ENCODE measurements around the gene GPX8.

GPX8 gene

GRCh38 chr5:55172937-55173686 lies 13.1 kb downstream of the GPX8 start, which contains the start of gene CDC20B:
TSS of gene CDC20B (minus strand) at chr5:55173177. CDS start at chr5:55173000, 177 bp downstream.
- peak; percentile 63 to 77 for DNase-seq

DNA sequence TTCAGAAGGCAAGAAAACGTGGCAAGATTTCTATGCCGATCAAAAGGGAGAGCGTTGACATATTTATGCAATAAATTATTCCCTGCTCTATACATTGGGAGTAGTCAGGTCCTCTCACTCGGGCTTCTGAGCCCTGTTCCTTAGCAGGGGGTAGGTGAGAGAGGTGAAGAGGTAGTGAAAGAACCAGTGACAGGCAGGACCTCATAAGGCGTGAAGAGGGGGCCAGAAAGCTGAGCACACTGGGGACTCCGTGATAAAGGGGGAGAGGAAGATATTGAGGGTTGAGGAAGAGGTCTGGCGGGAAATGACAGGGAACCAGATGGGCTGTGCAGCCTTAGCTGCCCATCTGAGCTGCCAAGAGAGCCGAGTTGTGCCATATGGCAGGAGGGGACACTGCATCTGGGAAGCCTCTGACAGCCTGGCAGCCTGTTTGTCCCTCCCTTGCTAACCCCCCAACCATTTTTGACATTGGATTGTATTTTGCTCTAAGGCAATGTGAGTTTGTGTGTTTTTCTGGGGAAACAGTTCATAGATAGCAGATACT lies 13.8 kb downstream of the GPX8 start:
- DNase-seq: peak in 1 of 2 experiments; percentile 2

GRCh38 chr5:55175781-55176175 lies 15.8 kb downstream of the GPX8 start:
- no peak for DNase-seq

DNA sequence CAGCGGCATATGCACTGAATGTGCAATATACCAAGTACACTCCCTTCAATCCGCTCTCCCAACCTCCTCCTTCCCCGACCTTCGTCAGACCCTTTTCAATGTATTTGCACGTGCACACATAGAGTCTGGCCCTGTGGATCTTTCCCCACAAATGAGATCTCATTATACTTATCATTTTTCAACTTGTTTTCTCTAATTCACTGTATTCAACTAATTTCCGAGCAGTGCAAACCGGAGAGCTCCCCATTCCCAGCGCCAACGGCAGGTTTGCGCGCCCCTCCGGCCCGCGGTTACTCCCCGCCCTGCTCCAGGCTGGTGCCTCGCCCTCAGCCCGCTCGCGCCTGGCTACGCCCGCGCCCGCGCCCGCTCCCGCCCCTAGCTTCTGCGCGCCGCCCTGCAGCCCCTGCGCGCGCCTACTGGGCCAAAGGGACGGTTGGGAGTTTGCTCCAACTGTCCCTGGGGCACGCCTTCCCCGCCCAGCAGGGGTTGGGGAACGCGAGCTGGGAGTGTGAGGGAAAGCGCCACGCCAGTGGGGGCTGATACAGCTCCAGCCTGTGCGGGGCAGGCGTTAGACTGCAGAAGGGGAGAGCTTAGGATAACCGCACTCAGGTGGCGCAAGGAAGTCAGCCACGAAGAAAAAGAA lies 16.3 kb downstream of the GPX8 start:
- DNase-seq: peak; percentile 8 to 48

DNA sequence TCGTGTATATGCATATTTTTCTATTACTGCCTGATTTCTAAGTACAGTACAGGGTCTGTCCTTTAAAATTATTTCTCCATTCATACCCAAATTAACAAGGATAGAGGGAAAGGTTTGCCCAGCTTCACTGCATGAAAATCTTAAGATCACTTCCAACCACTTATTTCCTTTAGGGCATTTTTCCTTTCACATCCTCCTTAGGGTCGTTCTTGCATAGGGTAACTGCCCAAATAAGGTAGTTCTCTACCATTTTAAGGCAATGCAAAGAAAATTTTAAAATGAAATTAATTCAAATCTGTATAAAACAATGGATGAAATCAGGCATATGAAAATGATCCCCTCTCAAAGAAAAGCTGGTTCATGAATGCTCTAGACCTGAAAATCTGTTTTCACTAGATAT lies 17.1 kb downstream of the GPX8 start:
- no peak for DNase-seq

DNA sequence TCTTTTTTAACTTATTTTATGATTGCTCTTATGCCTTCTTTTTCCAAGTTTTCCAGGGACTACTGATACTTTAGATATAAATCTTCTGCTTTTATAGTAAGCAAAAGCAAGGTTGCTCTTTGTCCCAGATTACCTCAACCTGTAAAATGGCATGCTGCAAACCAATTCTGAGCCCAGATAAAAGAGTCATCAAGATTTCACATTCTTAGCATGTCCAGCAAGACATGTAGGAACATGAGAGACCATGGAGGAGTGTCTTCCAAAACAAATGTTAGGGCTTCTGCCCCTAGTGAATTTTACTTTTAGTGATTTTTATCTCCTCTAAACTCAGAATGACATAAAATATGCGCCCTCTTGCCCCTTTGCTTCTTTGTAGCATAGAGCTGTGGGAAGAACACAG lies 20.0 kb downstream of the GPX8 start:
- no peak for DNase-seq

DNA sequence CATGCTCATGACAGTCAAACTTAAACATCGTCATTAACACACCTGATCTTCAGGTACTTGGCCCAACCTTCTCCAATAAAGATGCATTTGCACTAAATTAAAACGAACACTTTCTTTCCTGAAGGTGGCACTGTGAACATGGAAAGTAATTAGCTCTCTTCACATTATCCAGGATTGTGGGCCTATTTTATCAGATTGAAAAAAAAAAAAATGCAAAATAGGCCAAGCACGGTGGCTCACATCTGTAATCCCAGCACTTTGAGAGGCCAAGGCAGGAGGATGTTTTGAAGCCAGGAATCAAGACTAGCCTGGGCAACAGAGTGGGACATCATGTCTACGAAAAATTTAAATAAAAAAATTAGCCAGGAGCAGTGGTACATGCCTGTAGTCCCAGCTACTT lies 27.4 kb downstream of the GPX8 start:
- peak; percentile 14 to 54 for DNase-seq

GRCh38 chr5:55188656-55189540 lies 28.9 kb downstream of the GPX8 start:
- DNase-seq: peak; percentile 35 to 83

DNA sequence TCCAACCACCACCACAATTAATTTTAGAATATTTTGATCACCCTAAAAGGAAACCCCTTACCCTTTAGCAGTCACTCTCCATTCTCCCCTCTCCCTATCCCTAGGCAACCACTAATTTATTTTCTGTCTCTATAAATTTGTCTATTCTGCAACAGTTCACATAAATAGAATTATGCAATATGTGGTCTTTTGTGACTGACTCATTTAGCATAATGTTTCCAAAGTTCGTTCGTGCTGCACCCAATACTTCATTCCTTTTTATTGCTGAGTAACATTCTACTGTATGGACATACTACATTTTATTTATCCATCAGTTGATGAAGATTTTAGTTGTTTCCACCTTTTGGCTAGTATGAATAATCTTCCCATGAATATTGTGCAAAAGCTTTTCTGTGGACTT lies 31.2 kb downstream of the GPX8 start:
- DNase-seq: no peak

DNA sequence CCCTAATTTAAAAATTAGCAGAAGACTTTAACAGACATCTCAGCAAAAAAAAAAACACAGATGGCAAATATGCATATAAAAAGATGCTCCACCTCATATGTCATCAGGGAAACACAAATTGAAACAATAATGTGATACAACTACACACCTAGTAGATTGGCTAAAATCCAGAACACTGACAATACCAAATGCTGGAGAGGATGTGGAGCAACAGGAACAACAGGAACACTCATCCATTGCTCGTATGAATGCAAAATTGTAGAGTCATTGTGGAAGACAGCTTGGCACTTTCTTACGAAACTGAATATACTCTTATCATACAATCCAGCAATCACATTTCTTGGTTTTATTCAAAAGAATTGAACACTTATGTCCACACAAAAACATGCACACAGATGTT lies 45.0 kb downstream of the GPX8 start:
- no peak for DNase-seq

DNA sequence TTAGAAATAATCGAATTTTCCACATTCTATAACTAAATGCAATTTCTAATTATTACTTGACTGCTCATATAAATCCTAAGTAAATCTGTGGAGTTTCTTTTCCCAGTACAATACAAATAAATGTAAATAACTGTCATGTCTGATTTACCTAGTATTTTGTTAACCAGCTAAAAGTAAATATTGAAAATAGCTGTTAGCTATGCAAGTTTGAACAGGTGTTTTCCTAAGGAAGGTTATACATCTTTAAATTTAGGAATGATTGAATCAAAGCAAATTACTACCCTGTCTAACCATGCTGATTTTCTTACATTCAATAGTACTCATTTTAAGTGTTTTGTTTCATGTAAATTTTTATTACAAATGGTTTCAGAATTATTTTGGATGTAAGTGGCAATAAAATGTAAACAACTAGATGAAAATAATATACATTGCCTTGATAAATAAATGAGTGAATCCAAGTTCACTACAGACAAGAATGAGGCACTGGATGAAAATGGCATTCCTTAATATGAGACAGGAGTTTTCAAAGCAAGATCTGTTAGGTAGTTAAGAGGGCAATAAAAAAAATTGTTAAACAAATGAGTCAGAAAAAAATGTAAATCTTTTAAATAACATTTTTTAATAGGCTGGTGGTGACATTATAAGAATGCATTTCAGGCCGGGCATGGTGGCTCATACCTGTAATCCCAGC lies 51.4 kb downstream of the GPX8 start:
- DNase-seq: peak in 1 of 2 experiments; percentile 40
